GM10847 (cell line): ENCODE data around the gene COX19.

Experiments
- POLR2A ChIP-seq: IDR thresholded peaks from 2 replicates; pipeline ENCODE4 v1.6.1; 2011; ENCODE audit not compliant: insufficient read length; ENCODE audit errors: extremely low read depth

Gene COX19

GRCh38 chr7:977326-978048 lies 2.1 kb upstream of the COX19 start:
- no peak for TF ChIP-seq POLR2A

- TF ChIP-seq POLR2A, result no peak
Observed at GRCh38 chr7:976901-977325, 1.6 kb upstream of the COX19 start.

DNA sequence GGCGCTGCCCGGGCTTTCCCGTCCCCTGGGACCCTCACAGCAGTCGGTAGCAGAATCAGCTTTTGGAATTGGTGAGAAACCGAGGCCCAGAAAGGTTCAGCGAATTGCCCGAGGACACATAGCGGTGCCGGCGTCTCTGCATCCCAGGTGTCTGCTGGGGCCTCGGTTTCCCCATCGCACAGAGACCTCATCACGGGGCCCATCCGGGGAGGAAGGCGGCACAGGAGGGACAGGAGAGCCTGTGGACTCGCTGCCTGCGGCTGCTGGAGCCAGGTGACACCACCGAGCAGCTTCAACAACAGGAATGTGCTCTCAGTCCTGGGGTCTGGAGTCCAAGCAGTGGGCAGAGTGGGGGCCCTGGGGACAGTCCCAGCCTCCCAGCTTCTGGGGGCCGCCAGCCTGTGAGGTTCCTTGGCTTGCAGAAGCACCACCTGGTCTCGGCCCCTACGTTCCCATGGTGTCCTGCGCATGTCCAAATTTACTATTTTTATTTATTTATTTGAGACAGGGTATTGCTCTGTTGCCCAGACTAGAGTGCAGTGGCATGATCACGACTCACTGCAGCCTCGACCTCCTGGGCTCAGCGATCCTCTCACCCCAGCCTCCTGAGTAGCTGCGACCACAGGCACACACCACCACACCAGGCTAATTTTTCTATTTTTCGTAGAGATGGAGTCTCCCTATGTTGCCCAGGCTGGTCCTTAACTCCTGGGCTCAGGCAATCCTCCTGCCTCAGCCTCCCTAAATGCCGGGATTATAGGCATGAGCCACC lies 539 bp upstream of the COX19 start:
- TF ChIP-seq POLR2A, result no peak

DNA sequence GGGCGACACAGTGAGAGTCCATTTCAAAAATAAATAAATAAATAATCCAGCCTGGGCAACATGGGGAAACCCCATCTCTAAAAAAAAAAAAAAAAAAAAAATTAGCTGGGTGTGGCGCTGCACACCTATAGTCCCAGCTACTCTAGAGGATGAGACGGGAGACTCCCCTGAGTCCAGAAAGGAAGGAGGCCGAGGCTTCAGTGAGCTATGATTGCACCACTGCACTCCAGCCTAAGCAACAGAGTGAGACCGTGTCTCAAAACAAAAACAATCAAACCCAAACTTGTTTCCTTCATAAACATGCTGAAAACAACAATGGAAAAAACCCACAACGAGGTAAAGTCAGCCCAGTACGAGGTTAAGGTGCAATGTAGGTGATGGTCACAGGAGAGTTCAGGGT lies 1.2 kb downstream of the COX19 start:
- TF ChIP-seq POLR2A, result no peak

DNA sequence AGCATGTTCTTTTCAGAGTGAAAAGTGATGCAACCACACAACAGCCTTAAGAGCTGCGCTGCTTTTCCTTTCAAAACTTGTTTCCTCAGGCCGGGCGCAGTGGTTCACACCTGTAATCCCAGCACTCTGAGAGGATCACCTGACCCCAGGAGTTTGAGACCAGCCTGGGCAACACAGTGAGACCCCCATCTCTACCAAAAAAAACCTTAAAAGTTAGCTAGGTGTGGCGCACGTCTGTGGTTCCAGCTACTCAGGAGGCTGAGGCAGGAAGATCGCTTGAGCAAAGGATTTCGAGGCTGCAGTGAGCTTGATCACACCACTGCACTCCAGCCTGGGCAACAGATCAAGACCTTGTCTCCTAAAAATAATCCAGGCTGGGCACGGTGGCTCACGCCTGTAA lies 2.0 kb downstream of the COX19 start:
- TF ChIP-seq POLR2A, result no peak

GRCh38 chr7:972676-973309 lies 2.6 kb downstream of the COX19 start:
- TF ChIP-seq POLR2A, result no peak

- TF ChIP-seq POLR2A, result no peak
Observed at GRCh38 chr7:972110-972509, 3.2 kb downstream of the COX19 start.

GRCh38 chr7:970744-971143 lies 4.6 kb downstream of the COX19 start:
- no peak for TF ChIP-seq POLR2A

GRCh38 chr7:969403-969802 lies 5.9 kb downstream of the COX19 start:
- no peak for TF ChIP-seq POLR2A

GRCh38 chr7:968205-969105 lies 6.9 kb downstream of the COX19 start:
- no peak for TF ChIP-seq POLR2A

GRCh38 chr7:967361-968082 lies 7.8 kb downstream of the COX19 start:
- no peak for TF ChIP-seq POLR2A

- TF ChIP-seq POLR2A, result no peak
Observed at GRCh38 chr7:966291-967069, 8.9 kb downstream of the COX19 start.

DNA sequence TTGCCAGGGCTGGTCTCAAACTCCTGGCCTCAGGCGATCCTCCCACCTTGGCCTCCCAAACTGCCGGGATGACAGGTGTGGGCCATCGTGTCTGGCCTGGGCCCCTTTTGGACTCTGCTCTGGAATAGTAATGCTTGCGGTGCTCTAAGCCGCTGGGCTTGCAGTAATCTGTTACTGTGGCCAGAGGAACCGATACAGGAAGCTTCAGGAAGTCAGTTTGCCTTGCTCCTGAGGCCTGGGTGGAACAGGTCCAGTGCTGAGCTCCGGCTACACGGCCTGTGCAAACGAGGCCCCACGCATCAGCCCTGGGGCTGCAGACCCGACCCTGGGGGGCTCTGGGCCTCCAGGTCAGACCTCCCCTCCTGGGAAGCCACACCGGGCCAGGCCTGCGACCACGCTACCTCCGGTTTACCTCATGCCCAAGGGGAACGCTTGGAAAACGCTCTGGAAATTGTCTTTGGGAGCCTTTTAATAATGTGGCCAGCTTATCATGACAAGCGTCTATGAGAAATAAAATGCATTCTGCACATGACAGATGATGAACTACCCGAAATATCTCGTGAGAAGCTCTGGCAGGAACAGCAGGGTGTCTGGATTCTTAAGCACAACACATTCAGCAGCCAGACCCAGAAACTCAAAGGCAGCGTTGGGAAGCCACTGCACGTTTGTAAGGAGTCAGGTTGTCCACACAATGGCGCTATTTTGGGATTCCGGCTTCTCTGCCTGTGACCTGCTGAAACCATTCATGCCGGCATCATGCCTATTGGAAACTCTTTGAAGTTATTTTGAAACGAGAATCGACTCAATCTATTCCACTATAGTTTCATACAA lies 10.7 kb downstream of the COX19 start:
- TF ChIP-seq POLR2A, result no peak
